Liver (tissue), 9 donors: Measurements from ENCODE around the gene KRTAP2-3. TPM values are rescaled to one million over a fixed set of nuclear protein-coding genes. Genes with fewer than 3 reads are reported as not detected.

Experiments
- DNase-seq: peaks from one replicate; pipeline ENCODE4 v3.0.0-alpha.2; 2017; ENCODE audit warnings: low spot score
- H3K27ac ChIP-seq, 2 donors: one replicate each; pipeline ENCODE4 v1.7.0; 2013; ENCODE audit warnings: inconsistent platforms in 2 of 2, low read length in 2 of 2, control low read depth in 1 of 2, low read depth in 1 of 2, mild to moderate bottlenecking in 1 of 2
- H3K27me3 ChIP-seq, 4 donors: one replicate each; pipeline versions ENCODE4 v1.6.1 to v1.7.0; 2013; ENCODE audit warnings: low read length in 3 of 4, inconsistent platforms in 1 of 4, mild to moderate bottlenecking in 1 of 4, moderate library complexity in 1 of 4; ENCODE audit not compliant: control insufficient read depth in 4 of 4, insufficient read depth in 4 of 4
- H3K36me3 ChIP-seq, 4 donors: one replicate each; pipeline versions ENCODE4 v1.6.1 to v1.7.0; 2013; ENCODE audit warnings: low read length in 3 of 4, mild to moderate bottlenecking in 3 of 4, low read depth in 1 of 4, moderate library complexity in 1 of 4; ENCODE audit not compliant: control insufficient read depth in 4 of 4, insufficient read depth in 3 of 4
- H3K4me1 ChIP-seq, 4 donors: one replicate each; pipeline versions ENCODE4 v1.6.1 to v1.7.0; 2013; ENCODE audit warnings: low read length in 3 of 4, mild to moderate bottlenecking in 3 of 4, moderate library complexity in 1 of 4; ENCODE audit not compliant: control insufficient read depth in 4 of 4, insufficient read depth in 4 of 4
- H3K4me3 ChIP-seq, 3 donors: one replicate each; pipeline versions ENCODE4 v1.6.1 to v1.7.0; 2013; ENCODE audit warnings: low read length in 3 of 3, control low read depth in 1 of 3, low read depth in 1 of 3, mild to moderate bottlenecking in 1 of 3
- H3K9ac ChIP-seq, 2 donors: one replicate each; pipeline ENCODE4 v1.7.0; 2013; ENCODE audit warnings: low read length in 2 of 2, mild to moderate bottlenecking in 2 of 2, moderate library complexity in 2 of 2, control low read depth in 1 of 2, low read depth in 1 of 2
- H3K9me3 ChIP-seq, 4 donors: one replicate each; pipeline versions ENCODE4 v1.6.1 to v1.7.0; 2013; ENCODE audit warnings: low read length in 3 of 4; ENCODE audit not compliant: control insufficient read depth in 4 of 4
- ATF3 ChIP-seq: IDR thresholded peaks from 2 replicates; pipeline ENCODE4 v1.6.1; 2016; ENCODE audit warnings: antibody characterized with exemption
- CTCF ChIP-seq: fragments of 150-350 bp; IDR thresholded peaks from 2 replicates; pipeline ENCODE4 v1.5.1; 2017; ENCODE audit warnings: improper control_type of control experiment, low read depth, low read length; ENCODE audit not compliant: missing input control
- EGR1 ChIP-seq, 2 donors: IDR thresholded peaks; 2 replicates each; pipeline ENCODE4 v1.6.1; 2016 to 2018; ENCODE audit warnings: antibody characterized with exemption in 2 of 2, low read depth in 2 of 2
- FOXA1 ChIP-seq: IDR thresholded peaks from 2 replicates; pipeline ENCODE4 v1.6.1; 2016; ENCODE audit warnings: antibody characterized with exemption
- GABPA ChIP-seq, 2 donors: IDR thresholded peaks in 1 of 2; conservative IDR thresholded peaks in 1 of 2; 2 replicates each; pipeline ENCODE4 v1.6.1; 2016; ENCODE audit warnings: antibody characterized with exemption in 2 of 2, mild to moderate bottlenecking in 1 of 2, moderate library complexity in 1 of 2
- HNF4A ChIP-seq, 2 donors: conservative IDR thresholded peaks; 2 replicates each; pipeline ENCODE4 v1.6.1; 2016; ENCODE audit warnings: antibody characterized with exemption in 2 of 2, mild to moderate bottlenecking in 2 of 2
- HNF4G ChIP-seq: IDR thresholded peaks from 2 replicates; pipeline ENCODE4 v1.6.1; 2016; ENCODE audit warnings: antibody characterized with exemption
- JUND ChIP-seq, 2 donors: IDR thresholded peaks; 2 replicates each; pipeline ENCODE4 v1.6.1; 2016; ENCODE audit warnings: antibody characterized with exemption in 2 of 2
- MAX ChIP-seq: IDR thresholded peaks from 2 replicates; pipeline ENCODE4 v1.6.1; 2016; ENCODE audit warnings: antibody characterized with exemption
- NR2F2 ChIP-seq: IDR thresholded peaks from 2 replicates; pipeline ENCODE4 v1.6.1; 2016; ENCODE audit warnings: antibody characterized with exemption
- RAD21 ChIP-seq, 2 donors: IDR thresholded peaks; 2 replicates each; pipeline ENCODE4 v1.6.1; 2016; ENCODE audit warnings: antibody characterized with exemption in 2 of 2, mild to moderate bottlenecking in 2 of 2
- REST ChIP-seq: IDR thresholded peaks from 2 replicates; pipeline ENCODE4 v1.6.1; 2016; ENCODE audit warnings: antibody characterized with exemption, mild to moderate bottlenecking
- RXRA ChIP-seq, 2 donors: IDR thresholded peaks; 2 replicates each; pipeline ENCODE4 v1.6.1; 2017 to 2018; ENCODE audit warnings: antibody characterized with exemption in 2 of 2, mild to moderate bottlenecking in 1 of 2
- TAF1 ChIP-seq: conservative IDR thresholded peaks from 2 replicates; pipeline ENCODE4 v1.6.1; 2016; ENCODE audit warnings: antibody characterized with exemption, mild to moderate bottlenecking
- YY1 ChIP-seq: IDR thresholded peaks from 2 replicates; pipeline ENCODE4 v1.6.1; 2016; ENCODE audit warnings: antibody characterized with exemption, mild to moderate bottlenecking
- ZBTB33 ChIP-seq: IDR thresholded peaks from 2 replicates; pipeline ENCODE4 v1.6.1; 2016; ENCODE audit warnings: antibody characterized with exemption
- polyA plus RNA-seq, 2 donors: library from polyadenylated mRNA; stranded (reverse) in 1 of 2; unstranded in 1 of 2; fragments of 200-250 nt in 1 of 2; fragments of >200 nt in 1 of 2; fragmentation: Nextera tagmentation in 1 of 2; extraction: Ambion mirVana in 1 of 2; gene quantifications; one replicate each; pipeline versions ENCODE4 v1.2.1 to v1.2.3, GENCODE V29; 2013 to 2015
- total RNA-seq, 2 donors: library from RNA; depleted of rRNA; stranded (reverse); fragments of >200 nt; gene quantifications; one replicate each; pipeline ENCODE4 v1.2.3, GENCODE V29; 2014
- donor health status: healthy.
- donor health status: healthy.
- donor health status: healthy.
- donor health status: healthy.
- donor health status: healthy.

KRTAP2-3 gene
- total and polyA plus RNA-seq, 4 donors, result not detected

GRCh38 chr17:41067281-41067680 lies 7.4 kb upstream of the KRTAP2-3 start:
- no peaks in the 10 kb centered on the region for H3K36me3 ChIP-seq
- TF ChIP-seq YY1, result no peak
- TF ChIP-seq ZBTB33, result no peak
- no peak for TF ChIP-seq CTCF
- TF ChIP-seq EGR1 (IDR thresholded peaks at IDR 0.05; ENCODE audit: low read depth in 2 of 2), result no peak
- no peak for TF ChIP-seq GABPA (IDR thresholded peaks at IDR 0.05 in 1 of 2, conservative IDR thresholded peaks at IDR 0.05 in 1 of 2)
- TF ChIP-seq ATF3, result no peak
- TF ChIP-seq JUND (IDR thresholded peaks at IDR 0.05), result no peak
- TF ChIP-seq RAD21 (IDR thresholded peaks at IDR 0.05), result no peak
- no peak for TF ChIP-seq NR2F2
- TF ChIP-seq TAF1, result no peak
- no peak for TF ChIP-seq RXRA (IDR thresholded peaks at IDR 0.05)
- TF ChIP-seq REST, result no peak
- no peak for TF ChIP-seq FOXA1
- no peak for TF ChIP-seq HNF4G
- TF ChIP-seq HNF4A (conservative IDR thresholded peaks at IDR 0.05), result no peak
- TF ChIP-seq MAX, result no peak

More at GRCh38 chr17:41067281-41067680, 7.4 kb upstream of the KRTAP2-3 start:
- H3K27me3 ChIP-seq, result no peaks in the 10 kb centered on the region
- no peak overlapping the region for H3K4me3 ChIP-seq
- H3K4me1 ChIP-seq, result no peaks in the 10 kb centered on the region
- H3K9ac ChIP-seq, result no peak overlapping the region
- no peak for DNase-seq
- H3K9me3 ChIP-seq, result no peaks in the 10 kb centered on the region
- no peak overlapping the region for H3K27ac ChIP-seq
